Stimulated activated CD8-positive, alpha-beta memory T cell treated with anti-CD3 and anti-CD28 coated beads, Interleukin-4, amount 100 ng/mL, for 1 hour (primary cell): ENCODE measurements around the gene IFNLR1.
A peak's percentile ranks its signal among the peaks of the same experiment; 100 is the strongest.

Source experiments
- DNase-seq, 2 donors: peaks; one replicate each; pipeline ENCODE4 v3.0.0-alpha.2; 2020; ENCODE audit warnings: low read depth in 2 of 2, low spot score in 1 of 2

IFNLR1 gene

GRCh38 chr1:24124980-24125379, 62.1 kb downstream of the IFNLR1 start:
- no peak for DNase-seq

- no peak for DNase-seq
These were observed 63.5 kb downstream of the IFNLR1 start for GRCh38 chr1:24123611-24124010.

- no peak for DNase-seq
These were observed 64.3 kb downstream of the IFNLR1 start for GRCh38 chr1:24122776-24123175.

GRCh38 chr1:24121406-24121805, 65.7 kb downstream of the IFNLR1 start:
- DNase-seq, result no peak

- DNase-seq, result no peak
These were observed 66.1 kb downstream of the IFNLR1 start for GRCh38 chr1:24120965-24121364.

GRCh38 chr1:24119859-24120756, 67.0 kb downstream of the IFNLR1 start:
- no peak for DNase-seq

- DNase-seq, result no peak
These were observed 67.6 kb downstream of the IFNLR1 start for GRCh38 chr1:24119489-24119858.

- DNase-seq, result no peak
These were observed 68.5 kb downstream of the IFNLR1 start for GRCh38 chr1:24118410-24119242.

GRCh38 chr1:24117722-24118409, 69.2 kb downstream of the IFNLR1 start:
- DNase-seq, result no peak

GRCh38 chr1:24117132-24117531, 70.0 kb downstream of the IFNLR1 start:
- no peak for DNase-seq

GRCh38 chr1:24114753-24115152, 72.3 kb downstream of the IFNLR1 start:
- no peak for DNase-seq

- DNase-seq, result no peak
These were observed 73.5 kb downstream of the IFNLR1 start for GRCh38 chr1:24113641-24114033.

GRCh38 chr1:24111996-24112779, 74.9 kb downstream of the IFNLR1 start, which contains the start of gene MYOM3:
Gene MYOM3 (minus strand): TSS chr1:24112135. CDS start chr1:24108636, 3,499 bp downstream.
- DNase-seq, result peak in 1 of 2 donors; percentile 23

GRCh38 chr1:24111262-24111995, 75.7 kb downstream of the IFNLR1 start:
- DNase-seq, result no peak

GRCh38 chr1:24110642-24111261, 76.3 kb downstream of the IFNLR1 start:
- no peak for DNase-seq

GRCh38 chr1:24109686-24110475, 77.2 kb downstream of the IFNLR1 start:
- DNase-seq, result no peak

- DNase-seq, result no peak
These were observed 78.0 kb downstream of the IFNLR1 start for GRCh38 chr1:24109166-24109483.

GRCh38 chr1:24108334-24109165, 78.5 kb downstream of the IFNLR1 start:
- DNase-seq, result no peak
